ENCODE measurements around the gene PLXNA2. TPM values are rescaled to one million over a fixed set of nuclear protein-coding genes. Genes with fewer than 3 reads are reported as not detected.

Gene PLXNA2
- total RNA-seq, 2 donors from 2014 or later = 44.5 to 51.6 TPM

- no peak overlapping the region for H3K27ac ChIP-seq
- no peaks in the 10 kb centered on the region for H3K27me3 ChIP-seq
- no peak for ATAC-seq
- no peaks in the 10 kb centered on the region for H3K9me3 ChIP-seq
- no peak for TF ChIP-seq POLR2A (IDR thresholded peaks at IDR 0.05)
- TF ChIP-seq CTCF (IDR thresholded peaks at IDR 0.05) = no peak
- DNase-seq = no peak
- no peaks in the 10 kb centered on the region for H3K4me1 ChIP-seq
- 88 to 95% methylated on average over 1 of the region's 1 CpG for WGBS, 2 donors
- intact Hi-C loops (cut with DNase I) = no loop called here
- H3K36me3 ChIP-seq (replicated peaks in 1 of 2; ENCODE audit: insufficient read depth in 1 of 2, low read depth in 2 of 2) = no peaks in the 10 kb centered on the region
- no peak overlapping the region for H3K4me3 ChIP-seq
These were observed 266.3 kb downstream of the PLXNA2 start for GRCh38 chr1:207977876-207978275.

- H3K4me1 ChIP-seq = no peaks in the 10 kb centered on the region
- no peak overlapping the region for H3K27ac ChIP-seq
- DNase-seq (no peak), ATAC-seq (no peak)
- H3K27me3 ChIP-seq = no peaks in the 10 kb centered on the region
- H3K4me3 ChIP-seq = no peak overlapping the region
- no peaks in the 10 kb centered on the region for H3K36me3 ChIP-seq (replicated peaks in 1 of 2; ENCODE audit: insufficient read depth in 1 of 2, low read depth in 2 of 2)
- WGBS, 2 donors = 74 to 75% methylated on average over 5 of the region's 5 CpGs
- no peaks in the 10 kb centered on the region for H3K9me3 ChIP-seq
- TF ChIP-seq POLR2A (IDR thresholded peaks at IDR 0.05) = no peak
- no peak for TF ChIP-seq CTCF (IDR thresholded peaks at IDR 0.05)
- intact Hi-C loops (cut with DNase I) = no loop called here
These were observed 270.2 kb downstream of the PLXNA2 start for GRCh38 chr1:207973898-207974568.

- no peak for DNase-seq
These were observed 271.8 kb downstream of the PLXNA2 start for GRCh38 chr1:207972337-207972736.

More at GRCh38 chr1:207972337-207972736, 271.8 kb downstream of the PLXNA2 start:
- H3K4me1 ChIP-seq = no peaks in the 10 kb centered on the region
- intact Hi-C loops (cut with DNase I) = no loop called here
- H3K27ac ChIP-seq = no peak overlapping the region
- no peaks in the 10 kb centered on the region for H3K9me3 ChIP-seq
- no peak overlapping the region for H3K4me3 ChIP-seq
- WGBS, 2 donors = 61 to 68% methylated on average over 5 of the region's 5 CpGs
- H3K27me3 ChIP-seq = no peaks in the 10 kb centered on the region
- no peaks in the 10 kb centered on the region for H3K36me3 ChIP-seq (replicated peaks in 1 of 2; ENCODE audit: insufficient read depth in 1 of 2, low read depth in 2 of 2)
- TF ChIP-seq POLR2A (IDR thresholded peaks at IDR 0.05) (no peak), CTCF (IDR thresholded peaks at IDR 0.05) (no peak)
- no peak for ATAC-seq

Small RNA genes lying within 50 kb of the gene (small RNA-seq; reads per million reads assigned to genes)
- gene AL606753.1 = not detected

All from body of pancreas (tissue), 4 donors.